HEK293T (cell line): ENCODE measurements around the gene AKAP7.

Source experiments
- CTCF ChIA-PET: fragments of 350-600 bp; formaldehyde crosslinking; extraction: SDS; loops from one replicate; lab custom pipeline; 2021; ENCODE audit warnings: antibody characterized with exemption, inconsistent platforms; lab: Yijun Ruan, JAX
- POLR2A ChIA-PET: fragments of 350-600 bp; formaldehyde crosslinking; extraction: SDS; loops from one replicate; lab custom pipeline; 2020; ENCODE audit warnings: antibody characterized with exemption, inconsistent platforms; lab: Yijun Ruan, JAX
- DNase-seq: peaks from one replicate; pipeline ENCODE4 v3.0.0; 2012; ENCODE audit warnings: mixed read lengths; ENCODE audit errors: extremely low spot score
- ARNT ChIP-seq: fragments of 450-650 bp; IDR thresholded peaks from 2 replicates; pipeline ENCODE4 v1.6.1; 2017; ENCODE audit warnings: mild to moderate bottlenecking
- BHLHE40 ChIP-seq: fragments of 450-650 bp; IDR thresholded peaks from 2 replicates; pipeline ENCODE4 v1.6.1; 2016; ENCODE audit warnings: mild to moderate bottlenecking, moderate library complexity, borderline replicate concordance
- CTBP1 ChIP-seq: fragments of 450-650 bp; IDR thresholded peaks from 2 replicates; pipeline ENCODE4 v1.6.1; 2016; ENCODE audit warnings: borderline replicate concordance
- ELF4 ChIP-seq: fragments of 450-650 bp; IDR thresholded peaks from 2 replicates; pipeline ENCODE4 v1.6.1; 2017; ENCODE audit warnings: antibody characterized with exemption
- FOXA1 ChIP-seq: fragments of 450-650 bp; IDR thresholded peaks from 2 replicates; pipeline ENCODE4 v1.6.1; 2016; ENCODE audit warnings: mild to moderate bottlenecking
- FOXK2 ChIP-seq: fragments of 450-650 bp; IDR thresholded peaks from 2 replicates; pipeline ENCODE4 v1.6.1; 2016; ENCODE audit warnings: mild to moderate bottlenecking
- FOXM1 ChIP-seq: fragments of 450-650 bp; IDR thresholded peaks from 2 replicates; pipeline ENCODE4 v1.6.1; 2017; ENCODE audit warnings: mild to moderate bottlenecking, borderline replicate concordance
- HDGF ChIP-seq: fragments of 450-650 bp; IDR thresholded peaks from 2 replicates; pipeline ENCODE4 v1.6.1; 2017; ENCODE audit warnings: antibody characterized with exemption, borderline replicate concordance
- L3MBTL2 ChIP-seq: fragments of 450-650 bp; conservative IDR thresholded peaks from 2 replicates; pipeline ENCODE4 v1.6.1; 2016; ENCODE audit warnings: mild to moderate bottlenecking
- LEF1 ChIP-seq: fragments of 450-650 bp; IDR thresholded peaks from 2 replicates; pipeline ENCODE4 v1.6.1; 2017; ENCODE audit warnings: mild to moderate bottlenecking, borderline replicate concordance
- NFRKB ChIP-seq: fragments of 450-650 bp; IDR thresholded peaks from 2 replicates; pipeline ENCODE4 v1.6.1; 2016; ENCODE audit warnings: mild to moderate bottlenecking, moderate library complexity
- SP1 ChIP-seq: fragments of 450-650 bp; IDR thresholded peaks from 2 replicates; pipeline ENCODE4 v1.6.1; 2017
- SUZ12 ChIP-seq: fragments of 450-650 bp; IDR thresholded peaks from 2 replicates; pipeline ENCODE4 v1.6.1; 2016; ENCODE audit warnings: mild to moderate bottlenecking
- TARDBP ChIP-seq: fragments of 450-650 bp; IDR thresholded peaks from 2 replicates; pipeline ENCODE4 v1.6.1; 2016
- ZNF384 ChIP-seq: fragments of 450-650 bp; IDR thresholded peaks from 2 replicates; pipeline ENCODE4 v1.6.1; 2016
- TF ChIP-seq, protein P1 (sequence below): fragments of 450-650 bp; IDR thresholded peaks from 2 replicates; pipeline ENCODE4 v1.6.1; 2016

Gene AKAP7

DNA sequence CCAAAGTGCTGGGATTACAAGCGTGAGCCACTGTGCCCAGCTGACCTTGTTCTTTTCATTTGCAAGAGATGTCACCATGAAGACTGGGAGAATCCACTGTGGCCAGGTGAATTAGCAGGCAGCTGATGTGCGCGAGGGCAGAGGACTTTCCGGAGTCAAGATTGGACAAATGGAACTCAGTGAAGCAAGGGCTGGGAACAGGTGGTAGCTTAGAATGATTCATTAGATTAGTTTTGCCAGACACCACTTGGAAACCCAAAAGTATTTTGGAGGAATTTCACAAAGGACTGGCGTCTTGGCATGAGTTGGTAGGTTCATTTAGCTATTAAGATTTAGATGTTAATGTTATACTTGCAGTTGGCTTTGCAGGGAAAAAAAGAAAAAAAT is 4.7 kb upstream of the AKAP7 start:
- TF ChIP-seq SP1 (no peak), FOXM1 (no peak), LEF1 (no peak), TARDBP (no peak), ZNF384 (no peak), ELF4 (no peak), FOXK2 (no peak), NFRKB (no peak), BHLHE40 (no peak), CTBP1 (no peak), SUZ12 (no peak), FOXA1 (no peak), ARNT (no peak), HDGF (no peak), L3MBTL2 (no peak)
- TF ChIP-seq, protein P1, sequence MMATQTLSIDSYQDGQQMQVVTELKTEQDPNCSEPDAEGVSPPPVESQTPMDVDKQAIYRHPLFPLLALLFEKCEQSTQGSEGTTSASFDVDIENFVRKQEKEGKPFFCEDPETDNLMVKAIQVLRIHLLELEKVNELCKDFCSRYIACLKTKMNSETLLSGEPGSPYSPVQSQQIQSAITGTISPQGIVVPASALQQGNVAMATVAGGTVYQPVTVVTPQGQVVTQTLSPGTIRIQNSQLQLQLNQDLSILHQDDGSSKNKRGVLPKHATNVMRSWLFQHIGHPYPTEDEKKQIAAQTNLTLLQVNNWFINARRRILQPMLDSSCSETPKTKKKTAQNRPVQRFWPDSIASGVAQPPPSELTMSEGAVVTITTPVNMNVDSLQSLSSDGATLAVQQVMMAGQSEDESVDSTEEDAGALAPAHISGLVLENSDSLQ: no peak
- POLR2A ChIA-PET: no interaction called here
- no peak for DNase-seq
- CTCF ChIA-PET: interaction anchor here (0.6 kb wide), 1 partner anchor 319 kb away, joined by 3 read pairs; no protein-coding TSS in a partner anchor

DNA sequence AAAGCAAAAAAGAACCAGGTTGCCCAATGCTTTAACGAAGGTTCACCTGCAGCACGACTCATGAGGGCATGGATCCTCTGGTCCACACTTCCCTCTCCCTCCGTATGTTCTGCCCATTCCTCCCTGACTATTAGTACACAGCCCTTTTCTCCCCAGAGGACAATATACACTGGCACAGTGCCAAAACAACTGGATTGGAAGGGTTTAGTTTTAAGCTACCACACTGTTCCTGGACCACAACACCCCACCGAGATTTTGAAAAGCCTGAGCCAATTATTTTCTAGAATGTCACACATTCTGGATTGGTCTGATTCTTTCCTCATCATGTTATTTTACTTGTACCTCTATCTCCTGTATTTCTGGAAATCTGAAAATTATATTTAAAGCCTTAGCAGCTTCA is 2.9 kb upstream of the AKAP7 start:
- POLR2A ChIA-PET: no interaction called here
- DNase-seq: no peak
- TF ChIP-seq NFRKB: no peak
- no peak for TF ChIP-seq FOXA1
- no peak for TF ChIP-seq ZNF384
- TF ChIP-seq BHLHE40: no peak
- TF ChIP-seq L3MBTL2: no peak
- TF ChIP-seq CTBP1: no peak
- no peak for TF ChIP-seq LEF1
- TF ChIP-seq, protein P1: no peak
- no peak for TF ChIP-seq SUZ12
- CTCF ChIA-PET: no interaction called here

DNA sequence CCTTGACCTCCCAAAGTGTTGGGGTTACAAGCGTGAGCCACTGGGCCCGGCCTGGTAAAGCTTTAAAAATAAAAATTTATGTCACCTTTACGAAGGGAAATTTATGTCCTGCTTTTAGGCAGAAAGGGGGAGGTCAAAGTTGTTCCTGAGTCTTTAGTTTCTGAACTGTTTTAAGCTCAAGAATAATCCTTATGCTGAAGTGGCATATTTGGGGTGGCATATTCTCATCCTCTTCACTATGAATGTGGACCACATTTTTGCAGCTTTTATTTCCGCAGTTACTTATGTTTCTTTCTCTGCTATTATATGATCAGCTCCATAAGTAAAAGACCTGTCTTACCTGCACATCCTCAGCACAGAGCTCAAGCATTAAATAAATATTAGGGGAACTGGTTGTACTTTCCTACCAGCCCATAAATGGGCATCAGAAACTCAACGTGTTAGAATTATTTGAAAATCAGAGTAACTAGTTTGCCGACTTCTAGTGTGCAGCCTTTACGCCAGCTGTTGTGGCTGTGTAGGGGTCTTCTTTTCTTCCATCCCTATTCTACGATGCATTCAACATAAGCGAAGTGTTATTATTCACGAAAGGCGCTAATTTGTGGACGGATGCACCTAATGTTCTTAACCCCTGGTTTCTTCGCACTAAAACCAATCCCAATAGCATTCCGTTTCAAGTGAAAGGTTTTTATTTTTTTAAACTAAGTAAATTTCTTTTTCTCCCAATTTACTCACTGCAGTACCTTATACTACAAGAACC is 867 bp upstream of the AKAP7 start:
- DNase-seq: no peak
- ChIA-PET POLR2A (no interaction called here), CTCF (no interaction called here)
- no peak for TF ChIP-seq LEF1
- TF ChIP-seq TARDBP: no peak
- TF ChIP-seq SUZ12: no peak
- no peak for TF ChIP-seq ARNT
- no peak for TF ChIP-seq FOXA1
- TF ChIP-seq FOXK2: no peak
- no peak for TF ChIP-seq BHLHE40
- TF ChIP-seq ELF4: no peak
- TF ChIP-seq L3MBTL2: no peak
- no peak for TF ChIP-seq CTBP1
- TF ChIP-seq ZNF384: no peak
- TF ChIP-seq NFRKB: no peak
- no peak for TF ChIP-seq HDGF
- TF ChIP-seq FOXM1: no peak
- TF ChIP-seq, protein P1: no peak
- TF ChIP-seq SP1: no peak

DNA sequence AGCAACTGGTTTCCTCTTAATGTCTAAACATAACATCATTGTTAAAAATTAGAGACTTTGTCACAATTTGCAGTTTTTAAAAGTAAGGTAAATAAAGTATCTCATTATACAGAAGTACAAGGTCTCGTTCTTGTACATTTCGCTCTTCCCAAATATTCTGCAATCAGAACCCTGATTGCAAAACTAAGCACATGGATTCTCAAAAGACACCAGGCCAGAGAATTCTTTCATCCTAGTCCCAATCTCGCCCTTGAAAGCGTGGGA is 355 bp upstream of the AKAP7 start:
- CTCF ChIA-PET: no interaction called here
- no peak for DNase-seq
- POLR2A ChIA-PET: interaction anchor here (1.0 kb wide), 1 partner anchor 18 kb away, joined by 3 read pairs; no protein-coding TSS in a partner anchor
- no peak for TF ChIP-seq TARDBP
- no peak for TF ChIP-seq SP1
- no peak for TF ChIP-seq FOXK2

DNA sequence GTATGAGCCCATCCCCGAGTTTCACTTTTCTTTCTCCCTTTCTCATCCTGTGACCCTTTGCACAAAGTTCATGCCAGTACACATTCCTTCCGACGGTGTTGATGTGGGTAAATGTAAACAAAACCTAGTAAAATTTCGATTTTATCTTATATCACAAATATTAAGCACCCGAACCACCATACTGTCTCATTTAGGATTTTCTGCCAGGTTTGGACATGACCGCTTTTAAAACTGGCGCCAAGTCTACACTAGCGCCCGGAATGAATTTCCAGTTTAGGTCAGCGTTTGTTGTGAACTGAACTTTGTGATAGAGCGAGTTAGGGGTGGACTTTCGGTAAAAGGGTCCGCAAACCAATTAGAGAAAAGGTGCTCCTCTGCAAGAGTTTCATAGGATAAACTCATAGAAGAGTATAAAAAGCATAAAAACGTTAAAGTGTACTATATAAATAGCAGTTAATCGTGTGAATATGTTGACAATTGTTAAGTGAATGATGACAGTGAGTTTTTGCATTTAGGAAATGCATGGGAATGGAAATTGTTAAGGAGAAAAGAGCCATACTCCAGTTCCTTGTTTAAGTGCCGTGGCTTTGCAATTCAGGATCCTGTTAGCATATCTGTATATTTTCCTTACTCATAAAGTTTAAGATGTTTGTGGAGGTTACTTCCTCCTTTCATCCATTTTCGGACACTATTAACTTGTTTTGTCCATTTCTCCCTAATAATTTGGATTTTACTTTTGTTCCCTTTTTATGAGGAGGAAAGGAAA is 937 bp downstream of the AKAP7 start:
- TF ChIP-seq L3MBTL2 (peak; percentile 30; the same call in 1 of the 2 replicates), SUZ12 (no peak)
- ChIA-PET CTCF (no interaction called here), POLR2A (interaction anchor here (1.0 kb wide), 1 partner anchor 19 kb away, joined by 3 read pairs; no protein-coding TSS in a partner anchor)
- no peak for DNase-seq

DNA sequence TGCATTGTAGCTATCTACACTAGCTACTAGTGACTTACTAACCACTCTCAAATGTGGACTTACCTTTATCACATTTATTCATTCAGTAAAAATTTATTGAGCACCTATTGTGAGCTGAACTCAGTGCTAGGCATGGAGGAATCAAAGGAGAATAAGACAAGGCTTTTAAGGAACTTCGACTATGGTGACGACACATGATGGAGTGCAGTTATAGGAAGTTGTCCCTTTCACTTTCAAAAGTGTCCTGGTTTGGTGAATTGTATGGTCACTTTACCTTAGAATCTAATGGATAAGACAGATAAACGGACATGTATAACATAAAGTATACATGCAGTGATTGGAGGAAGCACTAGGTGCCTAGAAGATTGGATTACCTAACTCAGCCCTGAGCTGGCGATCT is 4.3 kb downstream of the AKAP7 start:
- POLR2A ChIA-PET: no interaction called here
- CTCF ChIA-PET: interaction anchor here (0.7 kb wide), 1 partner anchor 394 kb away, joined by 3 read pairs; no protein-coding TSS in a partner anchor
- DNase-seq: no peak

More for the DNA sequence above, 4.3 kb downstream of the AKAP7 start:
- TF ChIP-seq, protein P1: no peak
- TF ChIP-seq FOXM1 (no peak), SUZ12 (no peak), FOXK2 (no peak), FOXA1 (no peak), HDGF (no peak), L3MBTL2 (no peak), TARDBP (no peak), ELF4 (no peak), ZNF384 (no peak), SP1 (no peak), LEF1 (no peak), BHLHE40 (no peak)
